T-helper 1 cell treated with Interleukin-12 subunit alpha and Interleukin-12 subunit beta and Interleukin-4 antibody, amounts not matched to agents 30 ng/mL and 1 ng/mL, for 36 hours (primary cell): ENCODE data around the gene ASPDH. TPM values are rescaled to one million over a fixed set of nuclear protein-coding genes. Genes with fewer than 3 reads are reported as not detected.

Experiments used
- intact Hi-C: fragments of 100-400 bp; cut with micrococcal nuclease; formaldehyde crosslinking; loops from one replicate; pipeline ENCODE4 v1.15.1; 2024
- total RNA-seq: library from RNA; stranded (reverse); gene quantifications from 2 replicates; pipeline ENCODE4 v1.2.3, GENCODE V29; 2022

Gene ASPDH
- not detected in 2 replicates for total RNA-seq

GRCh38 chr19:50513746-50514345 is at the start of gene ASPDH:
Gene ASPDH (minus strand): TSS chr19:50513913. CDS start chr19:50513823, 90 bp downstream.
- intact Hi-C loops: loop anchor here (5.0 kb wide), 1 partner anchor 872 kb away; the partner anchor contains the start of genes RRAS and SCAF1

- intact Hi-C loops: no loop called here
Observed at GRCh38 chr19:50562996-50563395, 49.3 kb upstream of the ASPDH start.

GRCh38 chr19:50562329-50562728 is 48.6 kb upstream of the ASPDH start:
- intact Hi-C loops: no loop called here

GRCh38 chr19:50559636-50560035 is 45.9 kb upstream of the ASPDH start:
- intact Hi-C loops: no loop called here

- intact Hi-C loops: no loop called here
Observed at GRCh38 chr19:50558449-50558848, 44.7 kb upstream of the ASPDH start.

GRCh38 chr19:50558039-50558438 is 44.3 kb upstream of the ASPDH start:
- intact Hi-C loops: no loop called here

GRCh38 chr19:50557009-50557613 is 43.4 kb upstream of the ASPDH start:
- intact Hi-C loops: loop anchor here (2.0 kb wide), 1 partner anchor 200 kb away; no protein-coding TSS in a partner anchor

GRCh38 chr19:50556282-50557008 is 42.7 kb upstream of the ASPDH start:
- intact Hi-C loops: loop anchor here (1.0 to 2.0 kb wide), 3 partner anchors 19 to 200 kb away; no protein-coding TSS in a partner anchor

- intact Hi-C loops: loop anchor here (1.0 to 2.0 kb wide), 3 partner anchors 18 to 199 kb away; no protein-coding TSS in a partner anchor
Observed at GRCh38 chr19:50555450-50556281, 42.0 kb upstream of the ASPDH start.

GRCh38 chr19:50555033-50555432 is 41.3 kb upstream of the ASPDH start:
- intact Hi-C loops: no loop called here

GRCh38 chr19:50554212-50554611 is 40.5 kb upstream of the ASPDH start:
- intact Hi-C loops: no loop called here

- intact Hi-C loops: no loop called here
Observed at GRCh38 chr19:50553134-50553703, 39.5 kb upstream of the ASPDH start.

GRCh38 chr19:50552540-50552939 is 38.8 kb upstream of the ASPDH start:
- intact Hi-C loops: no loop called here

GRCh38 chr19:50551715-50552187 is 38.0 kb upstream of the ASPDH start:
- intact Hi-C loops: no loop called here

- intact Hi-C loops: no loop called here
Observed at GRCh38 chr19:50551034-50551714, 37.5 kb upstream of the ASPDH start.

- intact Hi-C loops: no loop called here
Observed at GRCh38 chr19:50550594-50550966, 36.9 kb upstream of the ASPDH start.

- intact Hi-C loops: no loop called here
Observed at GRCh38 chr19:50549927-50550593, 36.3 kb upstream of the ASPDH start.

GRCh38 chr19:50549059-50549926 is 35.6 kb upstream of the ASPDH start:
- intact Hi-C loops: no loop called here
